GM23248 (cell line): ENCODE data around the gene PSMD3.

ENCODE experiments used
- EZH2 ChIP-seq: fragments of 200-600 bp; sonication (generic); IDR thresholded peaks from 2 replicates; pipeline ENCODE4 v1.6.1; 2018; ENCODE audit warnings: antibody characterized with exemption, mild to moderate bottlenecking; ENCODE audit not compliant: insufficient read depth, poor library complexity, severe bottlenecking
- EZH2phosphoT487 ChIP-seq: fragments of 200-600 bp; sonication (generic); IDR thresholded peaks from 2 replicates; pipeline ENCODE4 v1.6.1; 2018; ENCODE audit warnings: antibody characterized with exemption, moderate library complexity, mild to moderate bottlenecking, low read depth; ENCODE audit not compliant: insufficient read depth

DNA sequence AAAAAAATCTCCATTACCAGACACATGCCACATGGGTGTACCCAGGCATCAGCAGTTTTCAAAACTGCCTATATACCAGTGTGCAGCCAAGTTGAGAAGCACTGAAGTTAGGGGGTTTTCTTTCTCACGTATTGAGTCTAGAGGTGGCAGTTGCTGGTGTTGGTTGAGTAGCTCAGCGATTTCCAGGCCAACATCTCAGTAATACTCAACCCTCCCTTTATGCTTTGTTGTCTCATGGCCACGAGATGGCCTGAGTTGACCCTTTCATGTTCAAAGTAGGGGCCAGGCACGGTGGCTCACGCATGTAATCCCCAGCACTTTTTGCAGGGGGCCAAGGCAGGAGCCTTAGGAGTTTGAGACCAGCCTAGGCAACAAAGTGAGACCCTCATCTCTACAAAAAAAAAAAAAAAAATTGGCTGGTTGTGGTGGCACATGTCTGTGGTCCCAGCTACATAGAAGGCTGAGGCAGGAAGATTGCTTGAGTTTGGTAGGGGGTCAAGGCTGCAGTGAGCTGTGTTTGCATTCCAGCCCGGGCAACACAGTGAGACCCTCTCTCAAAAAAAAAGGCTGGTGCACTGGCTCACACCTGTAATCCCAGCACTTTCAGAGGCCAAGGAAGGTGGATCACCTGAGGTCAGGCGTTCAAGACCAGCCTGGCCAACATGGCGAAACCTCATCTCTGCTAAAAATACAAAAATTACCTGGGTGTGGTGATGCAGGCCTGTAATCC lies 42.3 kb upstream of the PSMD3 start:
- TF ChIP-seq EZH2 (no peak), EZH2phosphoT487 (no peak)
